ENCODE data around the gene CLIC4.
"Not testable (repeated sequence)": the region's sequence is repeated elsewhere in the genome, so short reads cannot be mapped to it uniquely, and the experiment has no call there.

Gene CLIC4

GRCh38 chr1:24717887-24718650 lies 27.2 kb upstream of the CLIC4 start:
- DNase-seq (ENCODE audit: low read depth) = no peak

- no peak for DNase-seq (ENCODE audit: low read depth)
Measured at GRCh38 chr1:24720152-24720551, 25.1 kb upstream of the CLIC4 start.

- no peak for DNase-seq (ENCODE audit: low read depth)
Measured at GRCh38 chr1:24721533-24721932, 23.7 kb upstream of the CLIC4 start.

- DNase-seq (ENCODE audit: low read depth) = not testable (repeated sequence)
Measured at GRCh38 chr1:24722073-24723035, 22.9 kb upstream of the CLIC4 start.

- DNase-seq (ENCODE audit: low read depth) = no peak
Measured at GRCh38 chr1:24724345-24725208, 20.7 kb upstream of the CLIC4 start.

GRCh38 chr1:24725209-24725651 lies 20.0 kb upstream of the CLIC4 start:
- no peak for DNase-seq (ENCODE audit: low read depth)

GRCh38 chr1:24726741-24727140 lies 18.5 kb upstream of the CLIC4 start:
- no peak for DNase-seq (ENCODE audit: low read depth)

GRCh38 chr1:24727501-24728216 lies 17.6 kb upstream of the CLIC4 start:
- no peak for DNase-seq (ENCODE audit: low read depth)

- DNase-seq (ENCODE audit: low read depth) = no peak
Measured at GRCh38 chr1:24728982-24729381, 16.3 kb upstream of the CLIC4 start.

GRCh38 chr1:24732186-24732885 lies 12.9 kb upstream of the CLIC4 start:
- no peak for DNase-seq (ENCODE audit: low read depth)

GRCh38 chr1:24733342-24733741 lies 11.9 kb upstream of the CLIC4 start:
- DNase-seq (ENCODE audit: low read depth) = not testable (repeated sequence)

GRCh38 chr1:24735156-24735508 lies 10.1 kb upstream of the CLIC4 start:
- DNase-seq (ENCODE audit: low read depth) = no peak

- DNase-seq (ENCODE audit: low read depth) = no peak
Measured at GRCh38 chr1:24735509-24736375, 9.5 kb upstream of the CLIC4 start.

GRCh38 chr1:24737368-24738117 lies 7.7 kb upstream of the CLIC4 start:
- no peak for DNase-seq (ENCODE audit: low read depth)

- no peak for DNase-seq (ENCODE audit: low read depth)
Measured at GRCh38 chr1:24739241-24739640, 6.0 kb upstream of the CLIC4 start.

GRCh38 chr1:24742090-24742938 lies 2.9 kb upstream of the CLIC4 start:
- no peak for DNase-seq (ENCODE audit: low read depth)

GRCh38 chr1:24743404-24744211 lies 1.6 kb upstream of the CLIC4 start:
- DNase-seq (ENCODE audit: low read depth) = no peak
